ENCODE results near the gene ITFG1.

The ITFG1 gene

GRCh38 chr16:47320546-47321310 lies 140.1 kb downstream of the ITFG1 start:
- DNase-seq, result no peak

- no peak for DNase-seq
Measured at GRCh38 chr16:47317465-47318240, 143.2 kb downstream of the ITFG1 start.

DNA sequence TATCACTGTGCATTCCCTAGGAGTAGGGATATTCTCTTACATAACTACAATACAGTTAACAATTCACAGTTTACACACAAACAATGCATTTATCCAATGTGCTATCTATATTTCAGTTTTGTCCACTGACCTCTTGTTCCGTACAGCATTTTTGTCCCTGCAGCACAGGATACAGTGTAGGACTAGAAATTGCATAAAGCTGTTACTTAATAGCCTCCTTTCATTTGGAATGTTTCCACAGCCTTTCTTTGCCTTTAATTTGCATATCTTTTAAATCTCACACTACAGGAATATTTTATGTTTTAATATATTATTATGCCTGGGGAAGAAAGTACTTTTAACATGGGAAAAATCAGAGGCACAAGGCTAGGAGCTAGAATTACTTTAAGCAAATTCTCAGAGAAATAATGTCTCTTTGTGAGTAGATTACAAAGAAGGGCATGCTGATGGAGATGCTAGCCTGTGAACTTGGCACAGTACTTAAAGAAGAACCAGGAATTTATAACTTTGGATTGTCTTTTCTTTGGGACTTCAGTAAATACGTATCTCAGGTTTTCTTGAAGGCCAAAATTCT lies 144.3 kb downstream of the ITFG1 start:
- DNase-seq, result no peak

DNA sequence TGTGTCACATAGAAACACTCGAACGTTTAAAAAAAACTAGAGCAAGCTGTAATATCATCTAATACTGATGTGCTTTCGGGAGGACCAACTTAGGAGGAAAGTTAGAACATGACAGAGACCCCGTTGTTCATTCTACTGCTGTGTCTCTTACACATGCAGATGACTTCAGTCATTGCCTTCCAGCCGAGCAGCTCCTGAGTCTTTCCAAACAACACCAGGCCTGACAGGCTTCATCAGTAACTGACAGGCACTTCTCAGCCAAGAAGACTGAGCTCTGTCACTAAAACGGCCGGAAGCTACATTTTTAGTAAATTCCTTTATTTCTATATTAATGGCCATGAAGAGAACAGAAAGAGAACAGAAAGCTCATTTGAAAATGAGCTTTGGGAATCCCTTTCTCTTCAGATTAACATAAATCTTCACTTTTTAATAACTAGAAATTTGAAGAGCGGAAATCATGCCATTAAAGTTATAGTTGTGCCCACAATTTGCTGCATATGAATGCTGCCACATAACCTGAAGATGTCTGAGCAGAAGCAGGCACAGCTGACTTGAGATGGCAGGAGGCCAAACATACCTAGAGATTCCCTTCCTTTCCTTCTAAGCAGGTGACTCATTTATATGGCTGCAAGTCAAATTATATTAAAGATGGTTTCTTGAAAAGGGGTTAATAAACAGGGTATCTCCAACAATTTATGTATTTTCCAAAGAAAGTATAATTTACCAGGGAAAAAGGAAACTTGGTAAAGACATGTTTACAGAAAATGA lies 148.9 kb downstream of the ITFG1 start:
- no peak for DNase-seq

DNA sequence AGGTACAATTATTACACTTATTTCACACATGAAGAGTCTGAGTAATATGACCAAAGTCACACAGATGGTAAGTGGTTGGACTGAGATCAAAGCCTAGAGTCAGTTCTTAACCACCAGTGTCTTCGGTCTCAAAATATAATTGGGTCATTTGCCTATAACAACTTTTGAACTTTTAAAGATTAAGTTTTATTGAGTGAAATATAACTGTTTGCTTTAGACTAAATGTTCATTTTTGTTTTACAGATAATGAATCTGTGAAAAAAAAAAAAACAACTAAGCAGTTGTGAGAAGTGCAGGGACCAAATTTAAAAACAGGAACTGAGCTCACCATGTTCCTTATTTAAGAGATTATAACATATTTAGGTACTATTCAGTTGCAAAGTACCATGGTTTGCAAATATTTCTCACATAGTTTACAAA lies 150.1 kb downstream of the ITFG1 start:
- DNase-seq, result no peak

GRCh38 chr16:47309581-47310312 lies 151.1 kb downstream of the ITFG1 start:
- no peak for DNase-seq

- DNase-seq, result no peak
Measured at GRCh38 chr16:47308601-47309000, 152.3 kb downstream of the ITFG1 start.

GRCh38 chr16:47304563-47304962 lies 156.3 kb downstream of the ITFG1 start:
- DNase-seq, result no peak

- DNase-seq, result no peak
Measured at GRCh38 chr16:47299587-47299986, 161.3 kb downstream of the ITFG1 start.

GRCh38 chr16:47284999-47285398 lies 175.9 kb downstream of the ITFG1 start:
- DNase-seq, result no peak

DNA sequence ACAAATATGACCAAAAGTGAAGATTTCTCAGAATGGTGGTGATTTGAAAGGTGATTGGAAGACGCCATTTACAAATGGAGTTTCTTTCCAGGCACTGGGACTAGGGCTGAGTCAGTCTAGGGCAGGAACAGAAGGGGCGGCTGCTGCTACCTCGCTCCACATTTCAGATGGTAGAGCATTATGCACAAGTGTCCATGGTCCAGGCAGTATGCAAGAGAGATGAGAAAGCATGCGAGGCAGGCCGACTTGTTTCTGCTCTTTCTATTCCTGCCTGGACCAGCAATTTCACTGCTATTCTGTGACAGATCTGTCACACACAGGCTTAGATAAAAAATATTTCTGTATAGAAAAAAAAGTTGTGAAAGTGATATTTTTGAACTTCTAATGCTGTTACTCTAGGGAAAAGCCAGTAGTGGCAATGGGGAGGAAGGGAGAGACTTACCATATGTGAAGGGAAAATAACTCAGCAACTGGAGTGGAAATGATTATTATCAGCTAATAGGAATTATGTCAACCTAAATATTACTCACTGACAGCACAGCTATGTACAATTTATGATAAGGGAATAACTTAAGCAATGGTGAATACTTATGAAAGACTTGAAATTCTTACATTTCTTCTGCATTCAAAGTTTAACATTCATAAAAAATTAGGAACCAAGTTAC lies 182.4 kb downstream of the ITFG1 start:
- no peak for DNase-seq

GRCh38 chr16:47276522-47276921 lies 184.3 kb downstream of the ITFG1 start:
- no peak for DNase-seq

- no peak for DNase-seq
Measured at GRCh38 chr16:47262938-47263337, 197.9 kb downstream of the ITFG1 start.

DNA sequence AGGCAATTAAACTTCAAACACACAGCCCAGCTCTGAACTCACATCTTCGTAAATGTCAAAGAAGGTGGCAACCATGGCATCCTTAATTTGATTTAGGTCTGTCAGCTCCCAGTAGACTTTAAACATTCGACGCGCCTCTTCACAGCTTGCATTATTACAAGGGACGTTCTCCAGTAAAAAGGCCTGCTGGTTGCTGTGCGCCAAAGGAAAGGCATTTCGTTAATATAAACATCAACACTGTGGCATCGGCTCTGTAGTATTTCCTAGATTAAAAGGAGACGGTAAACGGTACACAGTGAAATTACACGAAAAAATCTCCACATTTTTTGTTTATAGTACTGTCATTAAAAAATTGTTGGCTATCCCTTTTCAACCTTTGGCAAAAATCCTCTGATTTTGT lies 200.4 kb downstream of the ITFG1 start:
- no peak for DNase-seq

GRCh38 chr16:47258874-47259461 lies 201.9 kb downstream of the ITFG1 start:
- peak; percentile 2 to 6 for DNase-seq

GRCh38 chr16:47254756-47255155 lies 206.1 kb downstream of the ITFG1 start:
- no peak for DNase-seq

GRCh38 chr16:47250983-47251382 lies 209.9 kb downstream of the ITFG1 start:
- DNase-seq, result no peak

DNA sequence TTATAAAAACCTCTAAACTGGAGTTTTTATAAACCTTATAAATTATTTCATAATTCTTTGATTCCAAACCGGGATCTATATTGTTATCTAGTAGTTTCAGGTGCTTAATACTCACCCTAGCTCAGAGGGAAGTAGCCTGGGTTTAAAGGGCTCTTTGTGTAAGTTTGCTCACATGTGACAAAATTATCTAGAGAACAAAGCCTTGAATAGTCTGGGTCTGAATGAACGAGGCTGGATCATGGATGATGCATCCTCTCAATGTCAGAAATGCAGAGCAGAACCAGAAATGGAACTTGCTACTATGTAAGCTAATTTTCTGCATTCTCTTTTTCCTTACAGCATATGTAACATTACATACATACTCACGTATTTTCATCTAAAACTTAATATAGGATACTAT lies 213.2 kb downstream of the ITFG1 start:
- DNase-seq, result no peak

DNA sequence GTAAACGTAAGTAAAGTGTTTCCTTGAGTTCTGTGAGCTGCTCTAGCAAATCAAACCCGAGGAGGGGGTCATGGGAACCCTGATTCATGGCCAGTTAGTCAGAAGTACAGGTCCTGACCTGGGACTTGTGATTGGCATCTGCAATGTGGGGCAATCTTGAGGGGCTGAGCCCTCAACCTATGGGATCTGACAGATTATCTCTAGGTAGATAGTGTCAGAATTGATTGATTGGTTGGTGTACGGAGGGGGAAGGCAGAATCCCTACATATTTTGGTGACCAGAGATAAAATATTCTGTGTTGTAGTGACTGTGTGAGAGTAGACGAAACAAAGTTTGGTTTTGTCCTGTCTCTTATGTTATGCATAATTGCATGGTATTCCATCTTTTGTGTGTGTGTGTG lies 216.7 kb downstream of the ITFG1 start:
- DNase-seq, result no peak

DNA sequence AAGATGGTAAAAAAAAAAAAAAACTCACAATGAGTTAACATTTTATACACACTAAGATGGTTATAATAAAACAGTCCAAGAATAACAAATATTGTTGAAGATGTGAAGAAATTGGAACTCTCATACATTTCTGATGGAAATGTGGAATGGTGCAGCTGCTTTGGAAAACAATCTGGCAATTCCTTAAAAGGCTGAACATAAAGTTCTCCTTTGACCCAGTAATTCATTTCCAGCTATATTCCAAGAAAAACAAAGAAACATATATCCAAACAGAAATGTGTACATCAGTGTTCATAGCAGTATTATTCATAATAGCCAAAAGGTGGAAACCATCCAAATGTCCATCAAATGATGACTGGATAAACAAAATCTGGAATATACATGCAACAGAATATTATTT lies 219.8 kb downstream of the ITFG1 start:
- DNase-seq, result no peak

DNA sequence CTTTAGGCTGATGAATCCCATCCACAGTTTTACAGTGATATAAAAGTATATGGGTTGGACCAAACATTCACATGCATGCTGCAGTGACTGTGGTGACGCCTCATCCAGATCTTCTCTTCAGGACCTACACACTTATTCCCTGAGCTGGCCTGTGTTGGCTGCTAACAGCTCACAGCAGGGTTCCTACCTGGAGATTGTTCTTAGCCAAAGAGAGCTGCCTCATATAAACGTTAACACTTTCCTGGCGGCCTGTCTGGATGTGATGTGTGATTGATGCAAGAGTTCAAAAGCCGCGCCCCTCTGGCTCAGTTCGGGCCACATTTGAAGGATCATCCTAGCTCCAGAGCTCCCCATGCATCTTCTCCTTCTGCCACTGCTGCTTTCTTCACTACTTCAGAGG lies 224.1 kb downstream of the ITFG1 start:
- DNase-seq, result no peak

GRCh38 chr16:47230296-47230695 lies 230.6 kb downstream of the ITFG1 start:
- DNase-seq, result no peak

Data from activated CD4-positive, alpha-beta T cell treated with anti-CD3 and anti-CD28 coated beads, Interleukin-2, amount 50 U/mL, for 48 hours (primary cell).